ENCODE data around the gene MKX. TPM values are rescaled to one million over a fixed set of nuclear protein-coding genes. Genes with fewer than 3 reads are reported as not detected.
"Not testable (repeated sequence)": the region's sequence is repeated elsewhere in the genome, so short reads cannot be mapped to it uniquely, and the experiment has no call there.

The MKX gene
- total RNA-seq, 4 donors from 2014 or later, result 19.2 to 35.5 (median 23.7) TPM

GRCh38 chr10:27688276-27688675, 57.3 kb downstream of the MKX start:
- no peaks in the 10 kb centered on the region for H3K9me3 ChIP-seq
- no peaks in the 10 kb centered on the region for H3K27me3 ChIP-seq
- peak overlapping the region in 1 of 4 donors; percentile 55 for H3K27ac ChIP-seq (replicated peaks in 1 of 4)
- H3K36me3 ChIP-seq, result no peaks in the 10 kb centered on the region
- no peak for DNase-seq (ENCODE audit: extremely low spot score)
- TF ChIP-seq CTCF (IDR thresholded peaks at IDR 0.05) (no peak), EP300 (IDR thresholded peaks at IDR 0.05) (no peak), POLR2A (IDR thresholded peaks at IDR 0.05; ENCODE audit: low read depth) (no peak), POLR2AphosphoS5 (IDR thresholded peaks at IDR 0.05) (no peak)
- H3K4me1 ChIP-seq, result peaks cover 10 to 48% (median 38%) of the 10 kb centered on the region in 4 donors
- intact Hi-C loops (cut with DNase I), result no loop called here
- 21% methylated on average over 1 of the region's 1 CpG for WGBS
- no peak overlapping the region for H3K4me3 ChIP-seq

- DNase-seq (ENCODE audit: extremely low spot score), result no peak
- WGBS, result 24% methylated on average over 6 of the region's 6 CpGs
- H3K4me3 ChIP-seq, result no peak overlapping the region
- TF ChIP-seq CTCF (IDR thresholded peaks at IDR 0.05) (no peak), POLR2AphosphoS5 (IDR thresholded peaks at IDR 0.05) (peak in 1 of 2 donors; percentile 36)
- no peaks in the 10 kb centered on the region for H3K9me3 ChIP-seq
- H3K27me3 ChIP-seq, result no peaks in the 10 kb centered on the region
- intact Hi-C loops (cut with DNase I), result no loop called here
- peak overlapping the region in 2 of 4 donors; percentile 0 to 55 for H3K27ac ChIP-seq (replicated peaks in 1 of 4)
- peaks cover 10 to 48% (median 35%) of the 10 kb centered on the region in 4 donors for H3K4me1 ChIP-seq
- H3K36me3 ChIP-seq, result no peaks in the 10 kb centered on the region
These were observed 57.9 kb downstream of the MKX start for GRCh38 chr10:27687743-27688142.

- 42% methylated on average over 6 of the region's 6 CpGs for WGBS
- Histone ChIP-seq H3K4me3 (no peak overlapping the region), H3K27me3 (no peaks in the 10 kb centered on the region), H3K9me3 (no peaks in the 10 kb centered on the region), H3K4me1 (peaks cover 10 to 48% (median 33%) of the 10 kb centered on the region in 4 donors), H3K36me3 (no peaks in the 10 kb centered on the region), H3K27ac (replicated peaks in 1 of 4) (peak overlapping the region in 2 of 4 donors; percentile 0 to 55)
- intact Hi-C loops (cut with DNase I), result no loop called here
- DNase-seq (ENCODE audit: extremely low spot score), result no peak
- TF ChIP-seq CTCF (IDR thresholded peaks at IDR 0.05), result no peak
- TF ChIP-seq EP300 (IDR thresholded peaks at IDR 0.05), result no peak
- TF ChIP-seq POLR2AphosphoS5 (IDR thresholded peaks at IDR 0.05), result no peak
- TF ChIP-seq POLR2A (IDR thresholded peaks at IDR 0.05; ENCODE audit: low read depth), result no peak
These were observed 58.3 kb downstream of the MKX start for GRCh38 chr10:27687326-27687725.

GRCh38 chr10:27685681-27686080, 59.9 kb downstream of the MKX start:
- intact Hi-C loops (cut with DNase I), result no loop called here
- Histone ChIP-seq H3K4me3 (no peak overlapping the region), H3K9me3 (no peaks in the 10 kb centered on the region), H3K27me3 (no peaks in the 10 kb centered on the region), H3K36me3 (no peaks in the 10 kb centered on the region), H3K27ac (replicated peaks in 1 of 4) (no peak overlapping the region), H3K4me1 (peaks cover 10 to 57% (median 39%) of the 10 kb centered on the region in 4 donors)
- WGBS, result 83% methylated on average over 8 of the region's 8 CpGs
- TF ChIP-seq EP300 (IDR thresholded peaks at IDR 0.05), result no peak
- no peak for TF ChIP-seq POLR2AphosphoS5 (IDR thresholded peaks at IDR 0.05)
- no peak for TF ChIP-seq POLR2A (IDR thresholded peaks at IDR 0.05; ENCODE audit: low read depth)
- no peak for TF ChIP-seq CTCF (IDR thresholded peaks at IDR 0.05)
- no peak for DNase-seq (ENCODE audit: extremely low spot score)

GRCh38 chr10:27683226-27683625, 62.4 kb downstream of the MKX start:
- 87% methylated on average over 6 of the region's 6 CpGs for WGBS
- no peaks in the 10 kb centered on the region for H3K9me3 ChIP-seq

GRCh38 chr10:27681795-27682194, 63.8 kb downstream of the MKX start:
- Histone ChIP-seq H3K27ac (replicated peaks in 1 of 4) (peak overlapping the region; percentile 15 to 43 (median 34)), H3K4me1 (peaks cover 8 to 53% (median 38%) of the 10 kb centered on the region in 4 donors)
- DNase-seq (ENCODE audit: extremely low spot score); H3K36me3 ChIP-seq; H3K9me3 ChIP-seq; H3K27me3 ChIP-seq; intact Hi-C loops (cut with DNase I); H3K4me3 ChIP-seq: not testable (repeated sequence)
- 26% methylated on average over 3 of the region's 3 CpGs for WGBS

More at GRCh38 chr10:27683226-27683625, 62.4 kb downstream of the MKX start:
- H3K36me3 ChIP-seq, result no peaks in the 10 kb centered on the region
- no peaks in the 10 kb centered on the region for H3K27me3 ChIP-seq
- H3K27ac ChIP-seq (replicated peaks in 1 of 4), result peak overlapping the region in 1 of 4 donors; percentile 47
- H3K4me1 ChIP-seq, result peaks cover 15 to 66% (median 50%) of the 10 kb centered on the region in 4 donors
- TF ChIP-seq POLR2AphosphoS5 (IDR thresholded peaks at IDR 0.05), result no peak
- TF ChIP-seq POLR2A (IDR thresholded peaks at IDR 0.05; ENCODE audit: low read depth), result no peak
- no peak for TF ChIP-seq EP300 (IDR thresholded peaks at IDR 0.05)
- TF ChIP-seq CTCF (IDR thresholded peaks at IDR 0.05), result no peak
- no peak for DNase-seq (ENCODE audit: extremely low spot score)
- intact Hi-C loops (cut with DNase I), result no loop called here
- no peak overlapping the region for H3K4me3 ChIP-seq

Measured in esophagus muscularis mucosa (tissue), 4 donors.